DMS53 treated with DMSO at 0.1 percent for 48 hours (cell line): Measurements from ENCODE around the gene TAS1R1.
"Not testable (repeated sequence)": the region's sequence is repeated elsewhere in the genome, so short reads cannot be mapped to it uniquely, and the experiment has no call there.

Source experiments
- DNase-seq: peaks from one replicate; lab custom pipeline; 2025; ENCODE audit not compliant: unreplicated experiment; lab: John Stamatoyannopoulos, UW

TAS1R1 gene

DNA sequence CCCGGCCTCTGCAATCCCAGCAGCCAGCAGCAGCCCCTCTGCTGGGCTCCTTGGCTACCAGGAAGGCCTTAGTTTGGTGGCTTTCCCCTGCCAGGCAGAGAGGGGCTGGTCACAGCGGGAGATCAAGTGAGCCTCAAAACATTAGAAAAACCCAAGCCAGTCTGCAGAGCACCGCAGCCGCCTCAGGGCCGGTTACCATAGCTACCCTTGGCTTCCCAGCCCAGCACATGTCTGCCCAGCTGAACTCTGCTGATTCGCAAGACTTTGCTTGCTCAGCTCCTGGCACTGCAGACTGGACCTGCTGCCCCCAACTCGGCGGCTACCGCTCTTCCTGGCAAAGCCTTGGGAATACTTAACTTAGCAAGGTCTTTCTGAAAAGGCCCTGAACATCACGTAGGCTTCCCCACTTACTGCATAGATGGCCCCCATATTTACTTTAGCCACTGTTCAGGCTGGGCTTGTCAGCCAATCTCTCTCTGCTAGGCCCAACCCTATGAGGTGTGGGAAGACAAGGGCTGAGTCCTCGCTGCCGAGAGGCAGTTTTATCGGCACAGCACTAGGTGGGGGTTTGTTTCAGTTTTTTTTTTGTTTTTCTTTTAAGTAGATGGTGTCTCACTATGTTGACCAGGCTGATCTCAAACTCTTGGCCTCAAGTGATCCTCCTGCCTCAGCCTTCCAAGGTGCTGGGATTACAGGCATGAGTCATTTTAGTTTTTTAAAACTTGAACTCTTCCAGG is 35.0 kb upstream of the TAS1R1 start:
- no peak for DNase-seq

DNA sequence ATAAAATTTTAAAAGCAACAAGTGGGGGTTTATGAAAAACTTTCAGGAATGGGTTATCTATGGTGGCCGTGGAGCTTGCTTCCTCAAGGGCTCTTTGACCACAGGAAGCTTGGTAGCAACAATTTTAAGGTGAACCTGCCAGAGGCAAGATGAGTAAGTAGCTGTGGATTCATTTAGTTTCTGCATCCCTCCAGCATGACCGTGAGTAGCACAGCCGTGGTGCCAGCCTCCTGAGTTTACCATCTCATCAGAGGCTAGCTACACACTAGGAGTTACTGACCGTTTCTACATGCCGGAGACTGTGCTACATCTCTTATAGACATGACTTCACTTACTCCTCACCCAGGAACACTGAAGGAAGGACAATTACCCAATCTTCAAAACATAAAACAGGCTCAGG is 33.6 kb upstream of the TAS1R1 start:
- DNase-seq: no peak

- DNase-seq: peak; percentile 31
Measured at GRCh38 chr1:6523566-6523965, 31.5 kb upstream of the TAS1R1 start.

- DNase-seq: no peak
Measured at GRCh38 chr1:6526316-6526715, 28.8 kb upstream of the TAS1R1 start.

GRCh38 chr1:6528492-6528891 is 26.6 kb upstream of the TAS1R1 start:
- DNase-seq: no peak

- DNase-seq: no peak
Measured at GRCh38 chr1:6530504-6531160, 24.5 kb upstream of the TAS1R1 start.

- DNase-seq: no peak
Measured at GRCh38 chr1:6531996-6532395, 23.1 kb upstream of the TAS1R1 start.

GRCh38 chr1:6534248-6534822 is 20.8 kb upstream of the TAS1R1 start:
- DNase-seq: no peak

GRCh38 chr1:6535214-6535613 is 19.9 kb upstream of the TAS1R1 start:
- DNase-seq: no peak

- DNase-seq: no peak
Measured at GRCh38 chr1:6536291-6536690, 18.8 kb upstream of the TAS1R1 start.

DNA sequence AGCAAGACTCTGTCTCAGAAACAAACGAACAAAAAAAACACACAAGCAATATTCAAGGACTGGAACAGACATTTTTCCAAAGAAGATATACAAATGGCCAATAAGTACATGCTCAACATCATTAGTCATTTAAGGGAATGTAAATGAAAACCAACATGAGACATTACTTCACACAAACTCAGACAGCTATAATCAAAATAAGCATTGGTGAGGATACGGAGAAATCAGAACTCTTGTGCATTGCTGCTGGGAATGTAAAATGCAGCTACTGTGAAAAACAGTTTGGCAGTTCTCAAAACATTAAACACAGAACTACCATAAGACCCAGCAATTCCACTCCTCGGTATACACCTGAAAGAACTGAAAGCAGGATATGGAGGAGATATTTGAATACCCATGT is 16.2 kb upstream of the TAS1R1 start:
- DNase-seq: no peak

- DNase-seq: no peak
Measured at GRCh38 chr1:6544831-6545230, 10.3 kb upstream of the TAS1R1 start.

DNA sequence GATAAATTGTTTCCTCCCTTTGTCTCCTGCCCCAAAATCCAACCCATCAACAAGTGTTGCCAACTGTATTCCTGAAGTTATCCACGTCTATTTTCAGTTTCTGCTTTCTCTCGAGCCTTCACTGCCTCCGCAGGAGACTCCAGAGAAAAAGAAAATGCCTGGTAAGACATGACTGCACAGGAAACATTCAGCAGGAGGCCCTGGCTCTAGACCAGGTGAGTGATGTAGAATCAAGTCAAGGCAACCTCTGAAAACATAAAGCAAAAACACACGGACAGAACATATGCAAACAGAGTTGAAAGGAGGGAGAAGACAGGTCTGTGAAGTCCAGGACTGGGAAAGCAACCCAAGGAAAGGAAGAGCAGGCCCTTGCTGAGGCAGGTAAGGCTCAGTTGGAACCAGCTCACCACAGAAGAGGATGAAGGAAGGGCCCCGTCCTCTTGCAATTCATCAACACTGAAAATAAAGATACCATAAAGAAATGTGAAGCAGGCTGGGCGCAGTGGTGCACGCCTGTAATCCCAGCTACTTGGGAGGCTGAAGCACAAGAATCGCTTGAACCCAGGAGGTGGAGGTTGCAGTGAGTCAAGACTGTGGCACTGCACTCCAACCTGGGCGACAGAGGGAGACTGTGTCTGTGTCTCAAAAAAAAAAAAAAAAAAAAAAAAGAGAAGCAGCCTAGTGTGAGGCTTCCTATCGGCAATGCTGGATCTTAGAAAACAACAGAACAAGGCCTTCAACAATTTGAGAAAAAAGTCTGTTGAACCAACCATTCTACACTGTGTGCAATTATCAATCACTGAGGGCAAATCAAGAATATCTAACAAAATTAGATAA is 9.6 kb upstream of the TAS1R1 start:
- DNase-seq: no peak

- DNase-seq: no peak
Measured at GRCh38 chr1:6546326-6546725, 8.8 kb upstream of the TAS1R1 start.

DNA sequence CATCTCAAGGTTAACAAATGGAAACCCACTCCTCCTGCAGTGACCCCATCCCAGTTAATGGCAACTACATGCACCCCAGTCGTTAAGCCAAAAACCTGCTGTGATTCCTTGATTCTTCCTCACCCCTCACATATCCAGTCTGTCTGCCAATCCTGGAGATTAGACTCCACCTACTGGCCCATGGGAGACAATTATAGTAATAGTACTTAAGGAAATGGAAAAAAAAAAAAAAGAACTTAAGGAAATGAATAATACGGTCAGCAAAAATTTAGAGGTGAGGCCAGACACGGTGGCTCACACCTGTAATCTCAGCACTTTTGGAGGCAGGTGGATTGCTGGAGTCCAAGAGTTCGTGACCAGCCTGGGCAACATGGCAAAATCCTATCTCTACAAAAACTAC is 7.8 kb upstream of the TAS1R1 start:
- DNase-seq: no peak

DNA sequence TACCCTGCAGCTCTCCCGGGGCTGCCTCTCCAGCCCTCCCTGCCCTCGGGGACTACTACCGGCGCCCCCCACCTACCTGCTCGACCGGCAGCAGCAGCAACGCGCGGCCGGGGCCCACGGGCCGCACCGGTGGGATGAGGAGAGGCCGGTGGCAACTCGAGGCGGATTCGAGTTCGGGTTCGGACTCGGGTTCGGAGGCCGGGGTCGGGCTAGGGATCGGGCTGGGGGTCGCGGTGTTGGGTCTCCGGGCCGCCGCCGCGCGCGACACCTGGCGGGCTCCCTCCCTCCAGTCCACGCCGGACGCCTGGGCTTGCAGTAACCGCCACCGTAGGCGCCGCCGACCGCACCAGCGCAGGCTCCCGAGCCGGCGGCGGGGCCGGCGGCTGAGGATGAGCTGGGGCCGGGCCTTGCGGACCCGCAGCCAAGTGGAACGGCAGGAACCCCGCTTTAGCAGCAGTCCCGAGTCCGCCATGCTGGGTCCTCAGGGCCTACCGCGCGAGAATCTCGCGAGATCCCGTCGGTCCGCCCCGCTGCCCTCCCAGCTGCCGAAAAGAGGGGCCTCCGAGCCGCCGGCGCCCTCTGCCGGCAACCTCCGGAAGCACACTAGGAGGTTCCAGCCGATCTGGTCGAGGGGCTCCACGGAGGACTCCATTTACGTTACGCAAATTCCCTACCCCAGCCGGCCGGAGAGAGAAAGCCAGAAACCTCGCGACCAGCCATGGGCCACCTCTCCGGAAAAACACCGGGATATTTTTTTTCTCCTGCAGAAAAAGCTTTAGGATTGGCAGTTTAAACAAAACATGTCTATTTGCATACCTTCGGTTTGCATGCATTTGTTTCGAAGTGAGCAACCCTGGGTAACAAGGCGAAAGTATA is 838 bp upstream of the TAS1R1 start, which contains the start of gene NOL9:
NOL9 (minus strand) TSS at position 483 of the 876 bp plus-strand sequence; CDS start at position 472, 11 bp downstream.
- DNase-seq: peak; percentile 82

DNA sequence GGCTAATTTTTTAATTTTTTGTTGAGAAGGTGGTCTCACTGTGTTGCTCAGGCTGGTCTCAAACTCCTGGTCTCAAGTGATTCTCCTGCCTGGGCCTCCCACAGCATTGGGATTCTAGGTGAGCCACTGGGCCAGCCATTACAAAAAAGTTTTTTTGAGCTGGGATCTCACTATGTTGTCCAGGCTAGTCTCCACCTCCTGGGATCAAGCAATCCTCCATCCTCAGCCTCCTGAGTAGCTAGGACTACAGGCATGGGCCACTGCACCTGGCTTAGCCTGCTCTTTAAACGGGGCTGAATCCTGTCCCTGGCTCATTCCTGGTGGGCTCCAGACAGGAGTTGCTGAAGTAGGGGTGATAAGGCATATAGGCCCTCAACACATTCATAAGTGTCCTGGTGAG is 2.5 kb downstream of the TAS1R1 start:
- no peak for DNase-seq

- DNase-seq: not testable (repeated sequence)
Measured at GRCh38 chr1:6559161-6559560, 4.1 kb downstream of the TAS1R1 start.

- no peak for DNase-seq
Measured at GRCh38 chr1:6560267-6560666, 5.2 kb downstream of the TAS1R1 start.

- no peak for DNase-seq
Measured at GRCh38 chr1:6569033-6569432, 13.9 kb downstream of the TAS1R1 start.
